Brain microvascular endothelial cell (primary cell): ENCODE data around the gene FBN1.

Source experiments
- DNase-seq: peaks from one replicate; pipeline ENCODE4 v3.0.0-alpha.2; 2020
- H3K27ac ChIP-seq: fragments of 250-450 bp; sonication (Bioruptor Pico); 2 replicates; pipeline ENCODE4 v1.5.1; 2020; ENCODE audit warnings: mild to moderate bottlenecking, moderate library complexity
- H3K27me3 ChIP-seq: fragments of 250-450 bp; sonication (Bioruptor Pico); replicated peaks from 2 replicates; pipeline ENCODE4 v1.5.1; 2020; ENCODE audit warnings: mild to moderate bottlenecking
- H3K36me3 ChIP-seq: fragments of 250-450 bp; sonication (Bioruptor Pico); replicated peaks from 2 replicates; pipeline ENCODE4 v1.5.1; 2020; ENCODE audit warnings: mild to moderate bottlenecking
- H3K4me3 ChIP-seq: 2 replicates; pipeline ENCODE4 v1.5.1; 2011; ENCODE audit warnings: low read depth, mild to moderate bottlenecking, control low read depth, low read length, moderate library complexity
- in situ Hi-C: cut with HindIII; loops from 2 replicates; pipeline ENCODE4 v1.10.0; 2017; ENCODE audit warnings: low sequenced_read_pairs, low pct_ligation_motif_present
- TF ChIP-seq, protein P1 (sequence below): IDR thresholded peaks from 2 replicates; pipeline ENCODE4 v1.5.1; 2011; ENCODE audit warnings: low read depth, mild to moderate bottlenecking, moderate library complexity, low read length, control low read depth, inconsistent platforms; ENCODE audit errors: missing control alignments

The FBN1 gene

DNA sequence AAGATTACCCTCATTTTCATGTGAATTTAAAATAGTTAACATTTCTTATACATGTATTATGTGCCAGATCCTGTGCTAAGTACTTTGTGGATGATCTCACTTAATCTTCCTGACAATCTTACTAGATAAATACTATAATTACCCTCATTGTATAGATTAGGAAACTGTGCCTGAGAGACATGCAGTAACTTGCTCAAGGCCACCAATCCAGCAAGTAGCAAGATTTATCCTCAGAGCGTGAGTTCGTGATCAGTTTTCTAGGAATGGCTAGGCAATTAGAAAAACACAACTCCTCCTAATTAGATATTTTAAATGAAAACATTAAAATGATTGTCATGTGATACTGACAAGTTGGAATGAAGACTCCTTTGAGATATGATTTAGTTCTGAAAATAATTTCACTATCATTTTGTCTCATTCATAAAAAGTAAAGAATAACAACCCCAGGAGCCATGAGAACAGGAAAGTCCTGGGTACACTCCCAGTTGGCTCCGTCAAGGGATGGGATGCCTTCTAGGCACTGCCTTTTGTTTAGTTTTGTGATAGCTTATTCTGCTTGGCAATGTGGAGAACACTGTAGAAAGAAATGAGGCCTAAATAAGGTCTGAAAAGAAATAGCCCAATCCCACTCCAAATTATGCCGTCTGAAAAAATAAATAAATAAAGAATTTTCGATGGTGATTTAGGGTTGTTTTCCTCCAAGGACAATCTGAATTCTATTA lies 61.3 kb downstream of the FBN1 start:
- Histone ChIP-seq H3K36me3 (peaks cover 30% of the 10 kb centered on the region), H3K27me3 (no peaks in the 10 kb centered on the region)
- in situ Hi-C loops = no loop called here

DNA sequence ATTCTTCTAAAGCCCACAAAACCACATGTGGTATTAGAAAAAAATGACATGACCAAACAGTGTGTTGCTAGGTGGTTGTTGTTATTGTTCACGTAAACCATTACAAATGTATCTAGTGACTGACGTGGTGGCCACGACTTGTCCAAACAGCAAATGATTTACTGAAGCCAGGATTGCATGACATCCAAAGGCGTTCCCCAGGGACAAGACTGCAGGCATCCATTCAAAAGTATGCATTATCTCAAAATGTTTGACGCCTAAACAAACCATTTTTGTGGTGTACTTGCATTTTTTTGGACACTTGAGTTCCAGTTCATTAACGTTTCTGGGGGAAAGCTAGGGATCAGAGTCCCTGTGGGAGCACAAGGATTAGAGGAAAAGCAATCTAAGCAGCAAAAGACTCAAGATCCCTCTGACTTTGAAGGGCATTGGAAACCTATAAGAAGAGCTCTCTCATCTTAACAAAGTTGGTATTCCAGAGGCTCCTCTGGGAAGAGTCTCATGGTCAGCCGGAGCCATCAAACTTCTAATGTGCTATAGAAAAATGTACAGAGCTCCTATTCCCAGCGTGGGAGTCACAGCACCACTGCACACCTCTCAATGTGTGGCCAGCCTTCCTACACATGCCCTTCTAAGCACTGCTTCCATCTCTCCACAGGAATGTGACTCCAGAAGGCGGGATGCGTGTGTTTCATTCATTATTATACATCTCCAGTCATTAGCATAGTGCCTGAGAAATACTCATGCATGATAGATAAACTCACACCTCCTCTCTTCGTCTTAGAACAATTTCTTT lies 62.9 kb downstream of the FBN1 start:
- Histone ChIP-seq H3K36me3 (peaks cover 30% of the 10 kb centered on the region), H3K27me3 (no peaks in the 10 kb centered on the region), H3K27ac (peak overlapping the region; percentile 89), H3K4me3 (no peak overlapping the region)
- TF ChIP-seq, protein P1, sequence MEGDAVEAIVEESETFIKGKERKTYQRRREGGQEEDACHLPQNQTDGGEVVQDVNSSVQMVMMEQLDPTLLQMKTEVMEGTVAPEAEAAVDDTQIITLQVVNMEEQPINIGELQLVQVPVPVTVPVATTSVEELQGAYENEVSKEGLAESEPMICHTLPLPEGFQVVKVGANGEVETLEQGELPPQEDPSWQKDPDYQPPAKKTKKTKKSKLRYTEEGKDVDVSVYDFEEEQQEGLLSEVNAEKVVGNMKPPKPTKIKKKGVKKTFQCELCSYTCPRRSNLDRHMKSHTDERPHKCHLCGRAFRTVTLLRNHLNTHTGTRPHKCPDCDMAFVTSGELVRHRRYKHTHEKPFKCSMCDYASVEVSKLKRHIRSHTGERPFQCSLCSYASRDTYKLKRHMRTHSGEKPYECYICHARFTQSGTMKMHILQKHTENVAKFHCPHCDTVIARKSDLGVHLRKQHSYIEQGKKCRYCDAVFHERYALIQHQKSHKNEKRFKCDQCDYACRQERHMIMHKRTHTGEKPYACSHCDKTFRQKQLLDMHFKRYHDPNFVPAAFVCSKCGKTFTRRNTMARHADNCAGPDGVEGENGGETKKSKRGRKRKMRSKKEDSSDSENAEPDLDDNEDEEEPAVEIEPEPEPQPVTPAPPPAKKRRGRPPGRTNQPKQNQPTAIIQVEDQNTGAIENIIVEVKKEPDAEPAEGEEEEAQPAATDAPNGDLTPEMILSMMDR = no peak
- in situ Hi-C loops = no loop called here
- peak; percentile 99 for DNase-seq

More for the DNA sequence above, 61.3 kb downstream of the FBN1 start:
- peak overlapping the region; percentile 89 for H3K27ac ChIP-seq
- TF ChIP-seq, protein P1 = no peak
- no peak overlapping the region for H3K4me3 ChIP-seq
- no peak for DNase-seq

DNA sequence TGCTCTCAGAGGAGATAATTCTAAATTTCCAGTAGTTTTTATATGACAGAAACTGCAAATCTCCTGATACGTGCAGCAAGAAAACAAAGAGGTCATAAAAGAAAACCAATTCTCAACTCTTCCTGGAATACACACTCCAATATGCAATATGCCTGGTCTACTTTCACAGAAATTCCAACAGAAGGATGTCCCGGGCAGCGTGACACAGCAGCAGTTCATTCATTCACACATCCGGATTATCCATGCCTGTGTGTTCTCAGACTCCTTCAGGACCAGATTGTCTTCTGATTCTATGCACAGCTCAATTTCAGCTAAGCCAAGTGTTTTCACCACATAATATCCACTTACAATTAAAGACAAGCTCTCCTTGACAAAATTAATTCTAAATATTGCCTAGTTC lies 64.3 kb downstream of the FBN1 start:
- Histone ChIP-seq H3K36me3 (peaks cover 35% of the 10 kb centered on the region), H3K4me3 (no peak overlapping the region), H3K27ac (peak overlapping the region; percentile 89), H3K27me3 (no peaks in the 10 kb centered on the region)
- TF ChIP-seq, protein P1 = no peak
- in situ Hi-C loops = no loop called here
- DNase-seq = no peak

DNA sequence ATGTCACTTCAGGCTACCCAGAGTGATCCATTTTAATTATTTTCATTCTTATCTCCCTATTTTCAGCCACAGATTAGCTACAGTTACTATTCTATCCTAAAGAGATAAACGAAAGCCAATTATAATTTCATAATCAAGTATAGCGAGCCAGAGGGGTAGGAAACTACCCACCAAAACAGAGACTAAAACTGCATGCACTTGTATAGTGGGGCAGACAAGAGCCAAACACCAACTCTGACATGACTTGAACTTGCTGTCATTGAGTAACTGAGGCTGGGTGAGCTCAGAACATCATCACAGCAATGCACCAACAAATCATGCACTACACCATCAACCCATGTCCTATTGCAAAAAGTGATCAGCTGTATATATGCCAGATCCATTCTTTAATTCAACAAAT lies 64.8 kb downstream of the FBN1 start:
- in situ Hi-C loops = no loop called here
- TF ChIP-seq, protein P1 = no peak
- no peaks in the 10 kb centered on the region for H3K27me3 ChIP-seq
- peak overlapping the region; percentile 89 for H3K27ac ChIP-seq
- H3K4me3 ChIP-seq = no peak overlapping the region
- no peak for DNase-seq
- peaks cover 40% of the 10 kb centered on the region for H3K36me3 ChIP-seq

DNA sequence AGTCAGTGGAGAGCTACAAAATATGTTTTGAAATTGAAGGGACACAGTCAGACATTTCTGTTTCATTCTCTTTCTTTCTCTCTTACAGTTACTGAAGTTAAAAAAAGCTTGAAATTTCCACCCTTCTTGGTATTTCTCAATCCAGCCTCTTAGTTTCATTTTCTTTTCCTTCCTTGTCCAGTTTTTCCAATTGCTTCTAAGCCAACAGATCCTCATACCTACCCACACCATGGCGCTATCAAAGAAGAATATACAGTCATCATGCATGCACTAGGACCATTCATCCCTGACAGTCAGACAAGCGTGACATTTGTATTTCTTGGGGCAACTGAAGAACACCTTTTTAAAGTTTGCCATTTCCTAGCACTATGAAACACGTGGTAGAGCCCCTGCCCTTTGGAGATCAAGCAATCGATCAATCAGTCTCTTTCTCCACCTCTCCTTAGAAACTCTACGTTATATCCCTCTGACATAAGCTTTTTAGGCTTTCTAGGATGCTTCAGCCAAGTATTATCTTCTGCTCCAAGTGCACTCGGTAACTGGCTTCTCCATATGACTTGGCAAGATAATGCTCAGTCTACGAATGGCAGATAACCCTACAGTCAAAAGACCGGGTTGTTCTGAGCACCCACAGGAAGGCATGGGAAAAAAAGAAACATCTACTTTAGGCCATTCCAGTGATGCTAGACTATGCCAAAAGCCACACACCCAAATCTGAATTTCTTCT lies 65.4 kb downstream of the FBN1 start:
- Histone ChIP-seq H3K36me3 (peaks cover 46% of the 10 kb centered on the region), H3K4me3 (no peak overlapping the region), H3K27ac (peak overlapping the region; percentile 89), H3K27me3 (no peaks in the 10 kb centered on the region)
- DNase-seq = no peak
- TF ChIP-seq, protein P1 = no peak
- in situ Hi-C loops = no loop called here
